HK-2 (cell line): Measurements from ENCODE around the gene NDUFV3.
"Not testable (repeated sequence)": the region's sequence is repeated elsewhere in the genome, so short reads cannot be mapped to it uniquely, and the experiment has no call there.

Experiments
- DNase-seq: peaks from one replicate; pipeline ENCODE4 v3.0.0-alpha.2; 2018; ENCODE audit not compliant: unreplicated experiment

The NDUFV3 gene

DNA sequence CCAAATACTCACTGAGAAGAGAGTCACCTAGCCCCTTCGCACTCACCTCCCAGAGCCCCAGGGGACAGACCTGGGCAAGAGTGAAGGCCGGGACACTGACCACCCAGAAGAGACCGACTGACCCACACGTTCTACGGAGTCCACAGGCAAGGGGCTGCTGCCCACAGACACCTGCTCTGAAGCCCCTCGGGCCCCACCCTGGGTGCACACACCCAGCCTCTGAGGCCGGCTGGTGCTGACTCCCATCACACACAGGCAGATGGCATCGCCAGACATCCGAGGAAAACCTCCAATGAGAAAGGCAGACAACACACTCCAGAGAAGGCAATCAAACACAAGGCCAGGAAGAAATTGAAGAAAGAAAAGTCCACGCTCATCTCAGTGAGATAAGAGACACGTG lies 35.9 kb upstream of the NDUFV3 start:
- no peak for DNase-seq

DNA sequence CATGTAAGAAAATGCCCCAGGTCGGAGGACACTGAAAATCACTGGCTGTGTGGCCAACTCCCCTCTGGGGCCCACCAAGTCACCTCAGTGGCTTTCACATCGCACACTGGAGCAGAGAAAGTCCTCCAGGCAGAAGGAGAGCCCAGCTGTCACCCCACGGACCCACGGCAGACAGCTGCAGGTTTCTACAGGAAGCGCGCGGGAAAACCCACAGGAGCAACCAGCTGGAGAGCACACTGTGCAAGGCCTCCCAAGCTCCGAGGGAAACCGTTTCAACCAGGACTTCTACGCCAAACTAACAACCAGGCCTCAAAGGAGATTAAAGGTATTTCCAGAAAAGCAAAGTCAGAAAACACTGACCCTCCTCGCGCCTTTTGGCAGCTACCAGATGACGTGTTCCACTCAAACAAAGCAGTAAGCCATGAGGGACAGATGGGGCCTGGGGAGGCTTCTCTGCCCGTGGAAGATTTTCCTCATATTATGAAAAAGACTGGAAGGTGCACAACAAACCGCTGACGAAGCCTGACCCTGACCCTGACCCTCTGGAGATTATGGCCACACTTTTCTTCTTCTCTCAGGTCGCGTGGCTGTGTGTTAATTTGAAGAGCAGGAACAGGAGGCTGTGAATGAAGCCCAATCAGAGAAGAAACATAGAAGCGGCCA lies 34.8 kb upstream of the NDUFV3 start:
- no peak for DNase-seq

DNA sequence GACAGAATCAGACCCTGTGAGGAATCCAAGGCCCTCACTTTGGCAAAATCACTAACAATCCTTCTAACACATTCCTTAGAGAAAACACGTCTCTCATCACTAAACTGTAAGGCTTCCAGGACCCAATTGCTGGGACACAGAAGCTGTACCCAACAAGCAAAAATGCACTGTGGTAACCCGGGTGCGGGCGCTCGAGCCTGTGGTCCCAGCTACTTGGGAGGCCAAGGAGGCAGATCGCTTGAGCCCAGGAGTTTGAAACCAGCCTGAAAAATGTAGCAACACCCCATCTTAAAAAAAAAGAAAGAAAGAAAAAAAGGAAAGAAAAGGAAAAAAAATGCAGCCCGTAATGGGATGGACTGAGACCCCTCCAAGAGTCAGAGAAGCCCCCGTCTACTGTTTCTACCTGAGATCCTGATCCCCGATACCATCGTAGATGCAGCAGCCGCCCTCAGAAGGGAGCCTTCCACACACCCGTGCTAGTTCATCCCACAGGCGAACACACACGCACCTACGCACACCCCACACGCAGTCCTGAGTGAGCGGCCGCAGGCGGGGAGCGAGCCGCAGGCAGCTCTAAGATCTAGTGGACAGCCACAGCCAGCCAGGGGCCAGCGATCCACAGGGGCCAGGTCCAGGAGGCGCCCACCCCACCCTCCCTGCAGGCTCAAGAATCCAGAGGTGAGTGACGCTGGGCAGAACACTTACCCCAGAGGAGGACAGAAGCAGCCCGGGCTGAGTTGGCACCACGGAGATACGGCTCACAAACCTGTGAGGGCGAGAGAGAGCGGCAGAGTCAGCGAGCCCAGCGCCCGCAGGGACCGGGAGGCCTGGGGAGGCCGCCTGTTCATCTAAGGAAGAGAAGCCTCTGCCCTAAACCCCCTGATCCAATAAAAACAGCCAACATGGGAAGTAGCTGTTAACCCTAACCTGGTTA lies 33.9 kb upstream of the NDUFV3 start:
- no peak for DNase-seq

DNA sequence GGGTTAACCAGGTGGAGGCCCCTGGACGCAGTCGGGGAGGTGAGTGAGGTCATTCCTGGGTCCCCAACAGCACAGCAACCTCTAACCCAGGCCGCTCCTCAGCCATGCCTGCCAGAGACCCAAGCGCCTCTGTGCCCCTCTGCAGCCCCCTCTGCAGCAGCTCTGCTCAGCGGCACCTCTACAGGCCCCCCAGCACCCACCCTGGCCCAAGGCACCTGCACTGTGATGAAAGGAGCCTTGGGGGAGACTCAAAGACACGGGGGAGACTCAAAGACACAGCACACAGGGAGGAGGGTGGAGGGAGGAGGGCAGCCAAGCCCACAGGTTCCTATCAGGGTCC lies 33.2 kb upstream of the NDUFV3 start:
- DNase-seq = no peak

DNA sequence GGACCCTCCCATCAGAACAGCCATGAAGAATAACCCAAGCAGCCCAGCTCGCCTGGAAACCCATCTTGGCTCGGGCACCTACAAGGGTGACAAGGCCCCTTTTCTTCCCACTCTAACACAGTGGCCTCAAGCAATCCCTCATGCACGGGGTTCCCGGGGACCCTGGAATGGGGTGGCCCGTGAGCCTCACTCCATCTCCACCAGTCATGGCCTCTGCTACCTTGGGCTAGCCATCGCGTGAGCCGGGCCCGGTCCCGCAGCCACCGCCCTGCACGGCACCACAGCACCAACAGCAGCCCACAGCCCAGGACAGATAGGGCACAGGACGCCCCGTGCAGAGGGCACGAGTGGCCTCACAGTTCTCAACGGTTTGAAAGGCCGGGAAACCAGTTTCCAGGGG lies 32.8 kb upstream of the NDUFV3 start:
- DNase-seq = no peak

DNA sequence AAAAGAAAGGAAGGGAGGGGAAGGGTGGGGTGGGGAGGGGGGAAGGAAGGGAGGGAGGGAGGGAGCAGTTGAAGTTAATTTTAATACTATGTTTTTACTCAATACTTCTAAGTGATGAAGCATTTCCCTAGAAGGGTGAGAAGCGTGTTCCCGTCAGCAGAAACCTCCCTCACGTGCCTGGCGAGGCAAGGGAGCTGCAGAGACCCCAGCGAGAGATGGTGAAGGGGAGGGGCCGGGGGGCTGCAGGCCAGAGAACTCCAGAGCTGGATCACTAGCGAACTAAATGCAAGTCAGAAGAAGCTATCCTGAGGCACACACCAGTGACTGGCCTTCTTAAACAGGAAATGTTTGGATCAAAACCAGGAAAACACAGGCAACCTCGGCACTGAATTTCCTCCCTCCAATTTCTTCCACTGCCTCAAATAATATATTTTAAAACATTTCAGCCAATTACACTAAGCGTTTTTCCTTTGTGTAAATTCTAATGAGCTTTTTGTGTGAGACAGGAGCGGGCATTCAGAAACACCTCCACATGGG lies 31.7 kb upstream of the NDUFV3 start:
- DNase-seq = no peak

DNA sequence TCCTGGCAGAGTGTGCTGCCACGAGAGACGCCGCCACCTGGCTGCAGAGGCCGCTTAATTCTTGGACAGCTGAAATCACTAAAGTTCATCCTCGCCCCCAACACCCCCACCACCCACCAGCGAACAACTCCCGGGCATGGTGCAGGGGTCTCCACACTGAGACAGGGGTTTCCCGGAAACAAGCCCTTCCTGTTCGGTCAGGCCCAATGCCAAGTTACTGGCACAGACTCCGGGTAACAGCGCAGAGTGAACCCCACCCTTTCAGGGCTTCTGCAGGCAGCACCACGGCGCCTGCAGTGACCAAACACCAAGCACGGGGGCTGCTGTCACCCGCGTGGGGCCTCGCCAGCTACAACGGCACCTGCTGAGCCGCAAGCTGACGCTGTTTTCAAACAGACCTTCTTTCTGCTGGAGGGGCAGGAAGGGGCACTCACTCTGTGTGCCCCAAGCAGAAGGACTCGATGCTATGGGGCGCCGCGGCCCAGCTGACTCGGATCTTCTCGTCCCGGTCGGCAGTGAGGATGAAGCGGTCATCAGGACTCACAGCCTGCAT lies 31.2 kb upstream of the NDUFV3 start:
- DNase-seq = no peak

DNA sequence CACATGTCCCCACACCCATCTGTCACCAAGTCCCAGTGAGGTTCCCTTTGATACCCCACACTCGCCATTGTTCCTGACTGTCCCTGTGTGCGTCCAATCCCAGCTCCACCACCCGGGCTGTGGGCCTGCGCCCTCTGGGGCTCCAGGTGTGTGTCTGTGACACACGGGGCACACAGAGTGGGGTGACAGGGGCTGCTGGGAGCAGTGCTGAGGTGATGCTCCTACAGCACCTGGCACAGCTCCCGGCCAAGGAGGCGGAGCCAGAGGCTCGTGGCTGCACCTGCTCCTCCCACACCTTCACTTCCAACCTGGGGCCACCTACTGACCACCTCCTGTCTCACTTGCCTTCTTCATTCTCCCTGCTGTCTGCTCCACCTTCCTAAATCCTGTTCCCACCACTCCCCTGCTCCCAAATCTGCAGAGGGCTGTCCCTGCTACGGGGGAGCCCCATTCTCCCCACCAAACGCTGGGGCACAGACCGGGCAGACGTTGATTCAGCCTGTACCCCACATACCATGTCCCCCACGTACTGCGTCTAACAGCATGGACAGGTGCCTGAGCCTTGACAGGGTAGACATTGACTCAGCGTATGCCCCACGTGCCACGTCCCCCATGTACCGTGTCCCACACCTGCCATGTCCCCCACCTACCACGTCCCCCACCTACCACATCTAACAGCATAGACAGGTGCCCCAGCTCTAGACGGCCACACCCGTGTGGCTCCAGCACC lies 30.2 kb upstream of the NDUFV3 start:
- DNase-seq = no peak

DNA sequence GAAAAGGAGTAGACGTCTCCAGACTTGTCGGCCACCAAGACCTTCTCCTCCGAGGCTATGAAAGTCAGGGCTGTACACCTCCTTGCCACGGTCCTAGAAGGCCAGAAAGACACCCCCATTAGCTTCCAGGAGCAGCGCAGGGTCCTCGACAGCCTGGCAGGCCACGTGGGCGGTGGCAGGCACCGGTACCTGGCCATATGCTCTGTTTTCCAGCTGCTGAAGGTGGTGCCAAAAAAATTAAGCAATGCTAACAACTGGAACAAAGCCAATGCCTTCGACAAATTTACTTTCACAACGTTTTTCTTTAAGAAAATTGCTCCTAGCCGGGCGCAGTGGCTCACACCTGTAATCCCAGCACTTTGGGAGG lies 29.6 kb upstream of the NDUFV3 start:
- no peak for DNase-seq

DNA sequence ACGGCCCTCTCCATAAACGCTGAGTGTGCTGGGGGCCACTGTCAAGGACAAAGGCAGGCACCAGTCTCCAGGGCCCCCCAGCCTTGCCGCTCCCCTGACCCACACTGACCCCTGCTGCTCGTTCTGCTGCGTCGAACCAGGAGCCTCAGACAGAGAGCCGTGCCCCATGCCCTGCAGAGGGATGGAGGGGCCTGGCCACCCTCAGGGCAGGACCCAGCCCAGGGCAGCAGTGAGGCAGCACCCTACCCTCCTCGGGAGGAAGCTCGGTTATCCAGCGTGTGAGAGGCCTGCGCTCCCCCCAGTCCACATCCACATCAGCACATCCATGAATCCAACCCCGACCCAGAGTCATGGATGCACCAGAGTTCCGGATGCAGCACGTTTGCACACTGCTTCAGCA lies 28.8 kb upstream of the NDUFV3 start:
- DNase-seq = no peak

DNA sequence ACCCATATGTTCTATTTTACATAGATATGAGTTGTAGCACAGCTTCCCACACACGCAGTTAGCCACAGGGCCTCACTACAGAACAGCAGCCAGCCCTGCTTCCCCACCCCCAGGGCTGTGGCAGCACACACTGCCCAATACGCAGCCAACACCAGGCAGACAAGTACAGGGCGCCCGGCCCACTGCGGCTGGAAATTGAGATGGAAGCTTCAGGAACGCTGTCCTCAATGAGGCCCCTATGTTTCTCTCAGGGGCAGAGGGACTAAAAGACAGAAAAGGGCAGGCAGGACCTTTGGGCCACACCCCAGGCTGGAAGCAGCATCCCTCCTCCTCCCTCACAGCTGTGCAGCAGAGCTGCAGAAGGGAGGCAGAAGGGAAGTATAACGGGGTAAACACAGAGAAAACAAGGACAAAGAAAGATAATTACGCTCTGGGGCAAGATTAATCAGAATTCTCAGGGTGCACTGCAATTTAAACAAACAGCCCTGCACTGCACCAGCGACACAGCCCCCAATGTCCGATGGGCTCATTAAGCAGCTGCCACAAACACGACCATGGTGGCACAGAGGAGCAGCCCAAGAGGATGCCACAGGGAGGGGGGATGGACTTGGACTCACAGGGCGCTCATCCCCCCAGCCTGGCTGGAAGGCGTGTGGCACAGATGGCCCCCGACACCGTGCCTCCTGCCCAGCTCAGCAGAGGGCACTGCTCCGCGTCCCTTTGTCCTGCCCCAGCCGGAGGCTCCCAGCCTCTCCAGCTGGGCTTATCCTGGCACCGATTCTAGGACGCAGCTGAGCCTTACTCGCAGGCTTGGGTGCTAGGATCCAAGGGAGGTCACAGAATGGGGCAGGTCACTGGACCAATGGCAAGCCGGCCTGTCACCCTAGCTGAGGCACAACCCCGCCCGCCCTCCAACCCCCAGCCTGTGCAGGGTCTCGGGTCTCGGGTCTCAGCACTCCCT lies 28.0 kb upstream of the NDUFV3 start:
- no peak for DNase-seq

DNA sequence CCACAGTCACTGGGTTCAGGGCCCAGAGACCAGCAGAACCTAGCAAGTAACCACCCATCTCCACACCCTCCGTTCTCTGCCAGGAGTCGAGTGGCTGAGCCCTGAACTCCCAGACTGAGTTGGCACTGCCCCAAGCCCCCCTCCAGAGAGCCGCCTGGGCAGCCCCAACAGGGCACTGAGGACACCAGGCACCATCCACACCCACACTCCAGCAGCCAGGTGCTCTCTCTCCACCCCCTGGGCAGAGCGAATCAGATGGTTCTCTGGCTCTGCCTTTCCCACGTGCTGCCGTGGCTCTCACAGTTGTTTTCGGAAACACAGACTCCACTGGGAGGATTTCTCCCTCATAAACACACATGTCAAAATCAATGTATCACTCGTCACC lies 27.3 kb upstream of the NDUFV3 start:
- DNase-seq = no peak

DNA sequence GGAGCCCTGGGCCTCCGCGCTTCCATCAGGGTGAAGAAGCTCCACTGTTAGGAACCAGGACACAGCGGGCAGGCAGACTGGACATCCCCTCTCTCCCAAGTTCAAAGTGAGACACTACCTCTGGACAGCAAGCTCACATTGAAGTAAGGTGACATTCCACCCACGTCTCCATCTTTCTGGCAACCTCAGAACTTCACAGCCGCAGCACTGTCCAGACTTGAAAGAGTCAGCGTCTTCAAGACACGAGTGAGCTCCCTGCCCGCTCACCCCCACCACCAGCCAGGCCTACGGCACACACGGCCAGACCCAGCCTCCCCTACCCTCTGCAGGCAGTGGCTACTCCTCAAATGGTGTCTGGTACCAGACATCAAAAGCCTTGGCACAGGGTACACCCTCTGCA lies 24.9 kb upstream of the NDUFV3 start:
- no peak for DNase-seq

DNA sequence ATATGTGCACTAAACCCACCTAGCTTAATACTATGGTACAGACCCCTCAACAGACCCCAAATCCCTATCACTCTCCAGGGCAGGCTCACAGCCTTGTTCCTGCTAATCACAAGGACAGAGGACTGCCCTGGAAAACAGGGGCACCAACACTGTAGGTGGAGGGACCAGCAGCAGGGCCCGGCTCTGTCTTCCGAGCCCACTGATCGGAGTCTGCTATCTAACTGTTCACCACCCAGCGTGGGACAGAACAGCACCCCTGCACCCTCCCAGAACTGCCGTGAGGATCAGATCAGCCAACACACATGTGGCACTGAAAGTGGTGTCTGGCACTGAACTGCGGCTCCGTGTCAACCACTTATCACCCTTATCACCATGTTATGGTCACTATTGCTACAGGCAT lies 20.0 kb upstream of the NDUFV3 start:
- no peak for DNase-seq

DNA sequence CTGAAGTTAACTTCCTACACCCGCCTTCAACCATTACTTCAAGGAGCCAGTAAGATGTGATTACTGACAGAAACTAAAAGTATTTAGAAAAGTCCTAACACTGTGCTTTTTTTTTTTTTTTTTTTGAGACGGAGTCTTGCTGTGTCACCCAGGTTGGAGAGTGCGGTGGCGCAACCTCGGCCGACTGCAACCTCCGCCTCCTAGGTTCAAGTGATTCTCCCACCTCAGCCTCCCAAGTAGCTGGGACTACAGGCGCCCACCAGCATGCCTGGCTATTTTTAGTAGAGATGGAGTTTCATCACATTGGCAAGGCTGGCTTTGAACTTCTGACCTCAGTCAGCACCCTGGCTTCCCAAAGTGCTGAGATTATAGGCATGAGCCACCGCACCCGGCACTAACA lies 17.3 kb upstream of the NDUFV3 start:
- DNase-seq = not testable (repeated sequence)

DNA sequence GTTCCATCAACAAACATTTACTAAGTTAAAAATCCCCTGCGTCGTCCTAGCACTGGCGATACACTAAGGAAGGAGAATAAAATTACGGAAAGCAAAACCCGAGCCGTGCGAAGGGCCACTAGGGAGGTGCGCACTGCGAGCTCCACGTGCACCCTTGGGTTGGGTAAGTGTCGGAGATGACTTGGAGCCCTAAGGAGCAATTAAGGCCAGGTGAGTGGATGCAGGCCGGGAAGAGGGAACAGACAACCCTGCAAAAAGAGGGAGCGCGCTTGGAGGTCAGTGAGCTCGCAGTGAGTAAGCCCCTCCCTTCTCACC lies 14.5 kb upstream of the NDUFV3 start:
- DNase-seq = no peak

DNA sequence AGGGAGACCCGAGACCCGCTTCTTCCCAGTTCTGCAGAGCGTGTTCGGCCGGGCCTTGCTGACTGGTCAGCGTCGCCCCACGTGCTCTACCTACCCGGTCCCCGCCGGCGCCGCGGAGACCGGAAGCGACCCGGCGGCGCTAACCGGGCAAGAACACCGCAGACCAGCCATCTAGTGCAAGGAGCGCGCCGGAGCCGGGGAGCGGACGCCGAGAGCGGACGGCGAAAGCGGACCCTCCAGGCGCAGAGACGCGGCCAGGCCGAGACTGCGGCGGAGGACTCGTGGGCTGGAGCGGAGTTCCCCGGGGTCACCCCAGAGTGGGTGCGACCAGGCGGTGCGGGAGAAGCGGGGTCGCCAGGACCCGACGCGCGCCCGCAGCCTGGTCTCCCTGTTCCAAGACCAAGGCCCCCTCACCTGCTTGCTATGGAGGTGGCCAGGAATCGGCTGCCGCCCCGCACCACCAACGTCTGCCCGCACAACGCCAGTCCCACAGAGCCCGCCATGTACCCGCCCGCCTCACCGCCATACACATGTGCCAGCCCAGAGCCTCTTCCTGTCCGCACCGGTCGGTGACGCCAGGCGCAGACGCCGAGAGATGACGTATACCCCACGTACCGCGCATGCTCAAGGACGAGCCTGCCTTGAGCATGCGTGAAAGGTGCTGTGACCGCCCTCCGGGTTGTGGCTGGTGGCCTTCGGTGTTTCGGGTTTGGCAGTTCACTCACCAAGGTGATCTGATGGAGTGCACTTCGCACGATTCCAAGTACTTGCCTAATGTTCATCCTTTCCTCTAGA lies 13.9 kb upstream of the NDUFV3 start, which contains the start of gene WDR4:
WDR4 (minus strand) TSS at position 547 of the 795 bp plus-strand sequence; CDS start at position 503, 44 bp downstream.
- DNase-seq = peak; percentile 94

DNA sequence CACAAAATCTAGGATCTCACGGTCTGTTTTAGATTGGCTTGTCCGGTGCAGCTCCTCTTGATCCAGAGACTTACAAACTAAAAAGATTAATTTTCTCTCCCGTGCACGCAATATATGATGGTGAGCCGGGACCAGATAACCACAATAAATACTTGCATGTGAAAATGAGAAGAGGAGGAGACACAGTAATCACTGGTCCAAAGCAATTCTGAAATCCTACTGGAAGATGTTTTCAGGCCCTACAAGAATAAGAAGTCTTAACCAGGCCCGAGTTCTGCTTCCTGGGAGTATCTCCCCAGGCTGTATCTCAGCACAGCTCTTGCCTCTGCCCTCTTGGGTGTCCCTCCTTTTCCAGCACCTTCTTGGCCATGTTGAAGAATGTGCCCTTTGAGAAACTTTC lies 12.8 kb upstream of the NDUFV3 start:
- DNase-seq = no peak

DNA sequence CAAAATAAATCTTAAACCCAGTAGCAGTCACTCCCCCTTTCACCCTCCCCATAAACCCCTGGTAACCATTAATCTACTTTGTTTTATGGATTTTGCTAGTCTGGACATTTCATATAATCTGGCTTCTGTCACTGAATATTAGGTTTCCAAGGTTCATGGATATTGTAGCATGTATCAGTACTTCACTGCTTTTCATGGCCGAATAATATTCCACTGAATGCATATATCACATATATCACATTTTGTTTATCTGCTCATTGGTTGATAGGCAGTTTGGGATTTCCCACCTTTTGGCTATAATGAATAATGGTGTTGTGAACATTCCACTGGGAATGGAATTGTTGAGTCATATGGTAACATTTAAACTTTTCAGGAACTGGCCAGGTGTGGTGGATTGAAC lies 9.2 kb upstream of the NDUFV3 start:
- no peak for DNase-seq

DNA sequence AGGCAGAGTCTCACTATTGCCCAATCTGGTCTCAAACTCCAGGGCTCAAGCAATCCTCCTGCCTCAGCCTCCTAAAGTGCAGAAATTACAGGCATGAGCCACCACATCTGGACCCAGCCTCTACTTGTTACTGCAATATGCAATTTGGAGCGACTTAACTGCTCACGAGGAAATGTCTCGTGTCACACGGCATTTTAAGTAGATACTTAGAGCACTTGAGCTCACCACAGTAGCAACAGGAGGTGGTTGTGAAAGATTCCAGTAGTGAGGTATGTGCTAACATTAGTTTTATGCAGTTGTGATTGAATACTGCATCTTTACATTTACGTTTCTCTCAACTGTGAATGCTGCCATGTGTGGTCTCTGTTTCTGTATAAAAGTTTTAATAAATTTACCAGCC lies 5.8 kb upstream of the NDUFV3 start:
- no peak for DNase-seq

DNA sequence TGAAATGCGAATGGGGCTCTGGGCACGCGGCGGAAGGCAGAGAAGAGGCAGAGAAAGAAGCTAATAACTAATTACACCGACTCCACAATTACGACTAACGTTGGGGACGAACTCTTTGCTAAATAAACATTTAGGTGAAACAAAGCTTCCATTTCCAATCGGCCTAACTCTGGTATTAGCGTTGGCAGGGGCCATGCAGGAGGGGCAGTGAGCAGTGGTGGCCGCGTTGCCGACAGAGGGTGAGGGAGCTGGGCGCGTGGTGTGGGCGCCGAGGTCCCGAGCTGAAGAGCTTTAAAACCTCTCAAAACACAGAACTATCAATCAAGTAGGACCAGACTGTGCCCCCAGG lies 553 bp upstream of the NDUFV3 start:
- no peak for DNase-seq
